ENCODE measurements around the gene SYNRG.

SYNRG gene

GRCh38 chr17:37476431-37477120 lies 132.6 kb downstream of the SYNRG start:
- no peak for DNase-seq

GRCh38 chr17:37475731-37476420 lies 133.3 kb downstream of the SYNRG start:
- no peak for DNase-seq

- DNase-seq, result no peak
Measured at GRCh38 chr17:37470181-37470580, 139.0 kb downstream of the SYNRG start.

GRCh38 chr17:37466471-37466870 lies 142.7 kb downstream of the SYNRG start:
- no peak for DNase-seq

- no peak for DNase-seq
Measured at GRCh38 chr17:37465069-37465616, 144.1 kb downstream of the SYNRG start.
